HG02588 (cell line): ENCODE measurements around the gene NDUFS1.
"Not testable (repeated sequence)": the region's sequence is repeated elsewhere in the genome, so short reads cannot be mapped to it uniquely, and the experiment has no call there.

Experiments
- ATAC-seq: cut with Tn5 transposase; IDR thresholded peaks from one replicate; pipeline ENCODE4 v1.9.1; 2021; ENCODE audit warnings: mild to moderate bottlenecking, moderate library complexity; ENCODE audit not compliant: unreplicated experiment

Gene NDUFS1

GRCh38 chr2:206159346-206160124 is at the start of gene NDUFS1, which contains the start of gene EEF1B2:
NDUFS1 (minus strand) TSS chr2:206159444; CDS start chr2:206153678, 5,766 bp downstream.
EEF1B2 (plus strand) TSS chr2:206159895; CDS start chr2:206159980, 85 bp downstream.
- peak; percentile 87 for ATAC-seq

GRCh38 chr2:206208900-206209299 is 49.7 kb upstream of the NDUFS1 start:
- no peak for ATAC-seq

- not testable (repeated sequence) for ATAC-seq
These were observed 48.1 kb upstream of the NDUFS1 start for GRCh38 chr2:206207316-206207715.

GRCh38 chr2:206204710-206205109 is 45.5 kb upstream of the NDUFS1 start:
- ATAC-seq: no peak

- no peak for ATAC-seq
These were observed 44.1 kb upstream of the NDUFS1 start for GRCh38 chr2:206203331-206203730.

GRCh38 chr2:206202446-206202845 is 43.2 kb upstream of the NDUFS1 start:
- no peak for ATAC-seq

GRCh38 chr2:206201075-206201848 is 42.0 kb upstream of the NDUFS1 start:
- ATAC-seq: no peak

- ATAC-seq: no peak
These were observed 39.4 kb upstream of the NDUFS1 start for GRCh38 chr2:206198677-206199076.

- ATAC-seq: no peak
These were observed 34.6 kb upstream of the NDUFS1 start for GRCh38 chr2:206193671-206194357.

GRCh38 chr2:206192157-206192556 is 32.9 kb upstream of the NDUFS1 start:
- ATAC-seq: no peak

- no peak for ATAC-seq
These were observed 31.4 kb upstream of the NDUFS1 start for GRCh38 chr2:206190689-206191088.

GRCh38 chr2:206190111-206190510 is 30.9 kb upstream of the NDUFS1 start:
- no peak for ATAC-seq

GRCh38 chr2:206189691-206190090 is 30.4 kb upstream of the NDUFS1 start:
- no peak for ATAC-seq

GRCh38 chr2:206181526-206181925 is 22.3 kb upstream of the NDUFS1 start:
- ATAC-seq: not testable (repeated sequence)

GRCh38 chr2:206176901-206177300 is 17.7 kb upstream of the NDUFS1 start:
- ATAC-seq: no peak

GRCh38 chr2:206176121-206176520 is 16.9 kb upstream of the NDUFS1 start:
- ATAC-seq: no peak

GRCh38 chr2:206173147-206173546 is 13.9 kb upstream of the NDUFS1 start:
- no peak for ATAC-seq

- ATAC-seq: not testable (repeated sequence)
These were observed 12.6 kb upstream of the NDUFS1 start for GRCh38 chr2:206171624-206172397.

- ATAC-seq: not testable (repeated sequence)
These were observed 9.0 kb upstream of the NDUFS1 start for GRCh38 chr2:206168230-206168629.

GRCh38 chr2:206164261-206164862 is 5.1 kb upstream of the NDUFS1 start:
- no peak for ATAC-seq
